Panc1 (cell line): ENCODE measurements around the gene MED23. TPM values are rescaled to one million over a fixed set of nuclear protein-coding genes. Genes with fewer than 3 reads are reported as not detected.

Experiments
- ATAC-seq: fragments of 200-7000 bp; cut with Tn5 transposase; 2 replicates; pipeline ENCODE4 v1.9.1; 2020; ENCODE audit warnings: mild to moderate bottlenecking, moderate library complexity
- BruUV-seq: library from RNA; stranded (reverse); fragments of 400-500 nt; replicated peaks from 2 replicates; lab custom pipeline; 2021; lab: Mats Ljungman, UMichigan
- CTCF ChIA-PET: fragments of 300-600 bp; sonication (Branson Sonifier 250); formaldehyde crosslinking; loops from one replicate; lab custom pipeline; 2022; ENCODE audit warnings: antibody characterized with exemption; lab: Charles Lee
- POLR2A ChIA-PET: fragments of 300-600 bp; sonication (Branson Sonifier 250); formaldehyde crosslinking; loops from one replicate; lab custom pipeline; 2022; ENCODE audit warnings: antibody characterized with exemption; lab: Charles Lee
- DNase-seq: peaks from one replicate; pipeline ENCODE4 v3.0.0-alpha.2; 2010; ENCODE audit warnings: low read depth, low spot score
- H3K27ac ChIP-seq: 2 replicates; pipeline ENCODE4 v1.5.1; 2011; ENCODE audit warnings: mild to moderate bottlenecking, low read length, inconsistent platforms
- H3K27me3 ChIP-seq: fragments of 200-500 bp; sonication (Bioruptor generic); 2 replicates; pipeline ENCODE4 v1.6.0; 2014; ENCODE audit warnings: low read length, inconsistent platforms; ENCODE audit not compliant: control insufficient read depth, insufficient read depth
- H3K36me3 ChIP-seq: fragments of 200-500 bp; sonication (Bioruptor generic); 2 replicates; pipeline ENCODE4 v1.5.1; 2014; ENCODE audit warnings: inconsistent platforms, mild to moderate bottlenecking, low read length, moderate library complexity; ENCODE audit not compliant: control insufficient read depth, insufficient read depth
- H3K4me1 ChIP-seq: 2 replicates; pipeline ENCODE4 v1.5.1; 2011; ENCODE audit warnings: inconsistent platforms, mild to moderate bottlenecking, low read length, moderate library complexity; ENCODE audit not compliant: control insufficient read depth, insufficient read depth
- H3K4me3 ChIP-seq, 2 experiments: 2 replicates each; pipeline ENCODE4 v1.5.1; 2011 to 2012; ENCODE audit warnings: low read depth in 2 of 2, low read length in 2 of 2, mild to moderate bottlenecking in 2 of 2, inconsistent platforms in 1 of 2, moderate library complexity in 1 of 2
- H3K9me3 ChIP-seq: fragments of 200-500 bp; sonication (Bioruptor generic); 2 replicates; pipeline ENCODE4 v1.5.1; 2014; ENCODE audit warnings: low read depth, mild to moderate bottlenecking, inconsistent platforms, low read length, moderate library complexity; ENCODE audit not compliant: control insufficient read depth, insufficient read depth
- CTCF ChIP-seq: fragments of 450-650 bp; IDR thresholded peaks from 2 replicates; pipeline ENCODE4 v1.5.1; 2017; ENCODE audit warnings: mild to moderate bottlenecking
- POLR2AphosphoS5 ChIP-seq: IDR thresholded peaks from 2 replicates; pipeline ENCODE4 v1.6.1; 2012; ENCODE audit warnings: mild to moderate bottlenecking, low read depth, low read length, moderate library complexity
- REST ChIP-seq, 2 experiments: IDR thresholded peaks; 2 replicates each; pipeline ENCODE4 v1.6.1; 2011 to 2012; ENCODE audit warnings: low read depth in 2 of 2, control low read depth in 1 of 2, low read length in 1 of 2, mild to moderate bottlenecking in 1 of 2, moderate library complexity in 1 of 2; ENCODE audit not compliant: insufficient read depth in 1 of 2
- SIN3A ChIP-seq: IDR thresholded peaks from 2 replicates; pipeline ENCODE4 v1.6.1; 2012; ENCODE audit warnings: low read depth, mild to moderate bottlenecking, low read length, moderate library complexity, borderline replicate concordance; ENCODE audit not compliant: insufficient read depth
- TCF7L2 ChIP-seq: IDR thresholded peaks from 2 replicates; pipeline ENCODE4 v1.6.1; 2011; ENCODE audit warnings: mild to moderate bottlenecking, low read depth, low read length, inconsistent platforms
- in situ Hi-C: cut with HindIII; loops from 2 replicates; pipeline ENCODE4 v1.10.0; 2016; ENCODE audit warnings: low sequenced_read_pairs, low pct_unique_long_range_greater_than_20kb
- intact Hi-C: fragments of 100-400 bp; cut with micrococcal nuclease; formaldehyde crosslinking; loops from one replicate; pipeline ENCODE4 v1.10.0; 2022; ENCODE audit not compliant: unreplicated experiment
- total RNA-seq: library from RNA; stranded (reverse); gene quantifications from one replicate; pipeline ENCODE4 v1.2.1, GENCODE V29; 2021; ENCODE audit not compliant: unreplicated experiment

The MED23 gene
- total RNA-seq, 1 experiment from 2014 or later = 18.3 TPM

GRCh38 chr6:131655951-131656350 is 27.9 kb upstream of the MED23 start:
- Histone ChIP-seq H3K27ac (no peak overlapping the region), H3K36me3 (no peaks in the 10 kb centered on the region), H3K4me3 (no peak overlapping the region), H3K27me3 (no peaks in the 10 kb centered on the region), H3K9me3 (no peaks in the 10 kb centered on the region), H3K4me1 (no peaks in the 10 kb centered on the region; the same call in 1 of the 2 replicates)
- intact Hi-C loops (no loop called here), in situ Hi-C loops (no loop called here)
- POLR2A ChIA-PET = no interaction called here
- ATAC-seq = no peak
- TF ChIP-seq SIN3A = no peak
- TF ChIP-seq TCF7L2 = no peak
- peak; percentile 1; the same call in 1 of the 2 replicates for TF ChIP-seq CTCF
- no peak for TF ChIP-seq POLR2AphosphoS5
- CTCF ChIA-PET = no interaction called here
- BruUV-seq = no TSS peak
- no peak for DNase-seq

GRCh38 chr6:131655387-131655786 is 27.3 kb upstream of the MED23 start:
- Histone ChIP-seq H3K27me3 (no peaks in the 10 kb centered on the region), H3K4me1 (no peaks in the 10 kb centered on the region; the same call in 1 of the 2 replicates), H3K27ac (no peak overlapping the region), H3K9me3 (no peaks in the 10 kb centered on the region), H3K4me3 (no peak overlapping the region), H3K36me3 (no peaks in the 10 kb centered on the region)
- intact Hi-C loops = no loop called here
- in situ Hi-C loops = no loop called here
- no peak for TF ChIP-seq REST (IDR thresholded peaks at IDR 0.05; ENCODE audit: insufficient read depth in 1 of 2, low read depth in 2 of 2, low read length in 1 of 2)
- TF ChIP-seq POLR2AphosphoS5 = no peak
- TF ChIP-seq TCF7L2 = no peak
- no peak for TF ChIP-seq SIN3A
- TF ChIP-seq CTCF = no peak
- DNase-seq = no peak
- POLR2A ChIA-PET = no interaction called here
- no TSS peak for BruUV-seq
- CTCF ChIA-PET = no interaction called here
- ATAC-seq = no peak
